ENCODE measurements around the gene SLC16A7. TPM values are rescaled to one million over a fixed set of nuclear protein-coding genes. Genes with fewer than 3 reads are reported as not detected.

SLC16A7 gene
- polyA plus RNA-seq, 4 donors = 3.6 to 6.1 (median 5.6) TPM

- no peak for DNase-seq (ENCODE audit: low read depth in 4 of 4, low spot score in 3 of 4)
Measured at GRCh38 chr12:59828521-59828920, 232.7 kb downstream of the SLC16A7 start.

GRCh38 chr12:59833408-59833807, 237.6 kb downstream of the SLC16A7 start:
- no peak for DNase-seq (ENCODE audit: low read depth in 4 of 4, low spot score in 3 of 4)

- no peak for DNase-seq (ENCODE audit: low read depth in 4 of 4, low spot score in 3 of 4)
Measured at GRCh38 chr12:59834659-59835474, 239.0 kb downstream of the SLC16A7 start.

Measured in right renal pelvis (tissue), 4 donors.